H9 (cell line): ENCODE data around the gene DHDDS. TPM values are rescaled to one million over a fixed set of nuclear protein-coding genes. Genes with fewer than 3 reads are reported as not detected.

Source experiments
- DNase-seq: peaks from one replicate; pipeline ENCODE4 v3.0.0-alpha.2; 2017
- H2AFZ ChIP-seq: one replicate; pipeline ENCODE4 v1.6.1; 2013; ENCODE audit warnings: mild to moderate bottlenecking, low read length, control low read depth, moderate library complexity
- H2AK5ac ChIP-seq: 2 replicates; pipeline ENCODE4 v1.6.1; 2013; ENCODE audit warnings: low read length, control low read depth, mixed read lengths; ENCODE audit not compliant: insufficient read length
- H2BK120ac ChIP-seq: one replicate; pipeline ENCODE4 v1.6.1; 2013; ENCODE audit warnings: low read depth, mild to moderate bottlenecking, low read length, control low read depth, inconsistent platforms; ENCODE audit not compliant: poor library complexity, severe bottlenecking
- H2BK12ac ChIP-seq: 2 replicates; pipeline ENCODE4 v1.6.1; 2013; ENCODE audit warnings: low read length, control low read depth, mixed read lengths, low read depth; ENCODE audit not compliant: insufficient read length
- H2BK15ac ChIP-seq: 2 replicates; pipeline ENCODE4 v1.6.1; 2013; ENCODE audit warnings: low read depth, low read length, control low read depth
- H2BK20ac ChIP-seq: one replicate; pipeline ENCODE4 v1.6.1; 2013; ENCODE audit warnings: low read depth, mild to moderate bottlenecking, low read length, control low read depth, inconsistent platforms; ENCODE audit not compliant: poor library complexity, severe bottlenecking
- H2BK5ac ChIP-seq: 2 replicates; pipeline ENCODE4 v1.6.1; 2013; ENCODE audit warnings: low read length, control low read depth, mixed read lengths; ENCODE audit not compliant: insufficient read length
- H3K14ac ChIP-seq: 2 replicates; pipeline ENCODE4 v1.6.1; 2013; ENCODE audit warnings: low read length, control low read depth; ENCODE audit not compliant: insufficient read depth
- H3K18ac ChIP-seq: 2 replicates; pipeline ENCODE4 v1.6.1; 2013; ENCODE audit warnings: low read depth, mild to moderate bottlenecking, mixed read lengths, low read length, control low read depth; ENCODE audit not compliant: insufficient read length
- H3K23ac ChIP-seq: 2 replicates; pipeline ENCODE4 v1.6.1; 2013; ENCODE audit warnings: low read length, control low read depth, mixed read lengths, low read depth; ENCODE audit not compliant: insufficient read length
- H3K23me2 ChIP-seq: 2 replicates; pipeline ENCODE4 v1.6.1; 2013; ENCODE audit warnings: low read depth, mild to moderate bottlenecking, mixed read lengths, low read length, control low read depth; ENCODE audit not compliant: insufficient read length, poor library complexity, severe bottlenecking
- H3K27ac ChIP-seq: 2 replicates; pipeline ENCODE4 v1.5.1; 2013; ENCODE audit warnings: low read length, control low read depth, mixed read lengths, low read depth; ENCODE audit not compliant: insufficient read length
- H3K27me3 ChIP-seq: 2 replicates; pipeline ENCODE4 v1.6.1; 2013; ENCODE audit warnings: low read length, control low read depth, inconsistent platforms; ENCODE audit not compliant: insufficient read depth
- H3K4ac ChIP-seq: 2 replicates; pipeline ENCODE4 v1.6.1; 2013; ENCODE audit warnings: low read depth, mild to moderate bottlenecking, control low read depth, inconsistent platforms, low read length, moderate library complexity
- H3K4me1 ChIP-seq: 2 replicates; pipeline ENCODE4 v1.6.1; 2013; ENCODE audit warnings: low read length, control low read depth, inconsistent platforms; ENCODE audit not compliant: insufficient read depth
- H3K4me2 ChIP-seq: 2 replicates; pipeline ENCODE4 v1.6.1; 2013; ENCODE audit warnings: low read length, control low read depth, mixed read lengths; ENCODE audit not compliant: insufficient read length, insufficient read depth
- H3K56ac ChIP-seq: 2 replicates; pipeline ENCODE4 v1.6.1; 2013; ENCODE audit warnings: low read depth, mild to moderate bottlenecking, mixed read lengths, low read length, control low read depth; ENCODE audit not compliant: insufficient read length
- H3K79me1 ChIP-seq: 2 replicates; pipeline ENCODE4 v1.6.1; 2013; ENCODE audit warnings: low read depth, mild to moderate bottlenecking, moderate library complexity, low read length, control low read depth, inconsistent platforms; ENCODE audit not compliant: insufficient read depth, poor library complexity, severe bottlenecking
- H3K79me2 ChIP-seq: 2 replicates; pipeline ENCODE4 v1.6.1; 2013; ENCODE audit warnings: low read length, control low read depth, inconsistent platforms; ENCODE audit not compliant: insufficient read depth
- H3K9ac ChIP-seq: 2 replicates; pipeline ENCODE4 v1.6.1; 2013; ENCODE audit warnings: low read length, control low read depth, mixed read lengths; ENCODE audit not compliant: insufficient read length; ENCODE audit errors: extremely low read depth
- H3K9me3 ChIP-seq: one replicate; pipeline ENCODE4 v1.6.1; 2013; ENCODE audit warnings: low read depth, low read length, inconsistent platforms; ENCODE audit not compliant: control insufficient read depth
- H3T11ph ChIP-seq: one replicate; pipeline ENCODE4 v1.6.1; 2013; ENCODE audit warnings: mild to moderate bottlenecking, low read length, control low read depth, inconsistent platforms
- H4K20me1 ChIP-seq: one replicate; pipeline ENCODE4 v1.6.1; 2013; ENCODE audit not compliant: control insufficient read depth, insufficient read length, insufficient read depth
- H4K5ac ChIP-seq: 2 replicates; pipeline ENCODE4 v1.6.1; 2013; ENCODE audit warnings: low read depth, mild to moderate bottlenecking, mixed read lengths, low read length, control low read depth; ENCODE audit not compliant: insufficient read length
- H4K8ac ChIP-seq: replicated peaks from 2 replicates; pipeline ENCODE4 v1.6.1; 2013; ENCODE audit warnings: low read length, control low read depth, mixed read lengths, low read depth; ENCODE audit not compliant: insufficient read length
- H4K91ac ChIP-seq: 2 replicates; pipeline ENCODE4 v1.6.1; 2013; ENCODE audit warnings: low read depth, mild to moderate bottlenecking, moderate library complexity, mixed read lengths, low read length, control low read depth; ENCODE audit not compliant: insufficient read length
- H3K27ac Mint-ChIP-seq, 3 experiments: 2 replicates in 2 of 3; 3 replicates in 1 of 3; pipeline ENCODE4 v1.8.0; 2020 to 2021; ENCODE audit warnings: mixed read lengths in 3 of 3, mild to moderate bottlenecking in 1 of 3, moderate library complexity in 1 of 3
- H3K27me3 Mint-ChIP-seq: 2 replicates; pipeline ENCODE4 v1.8.0; 2021; ENCODE audit warnings: low read depth, mild to moderate bottlenecking, moderate library complexity, mixed read lengths
- H3K36me3 Mint-ChIP-seq, 3 experiments: 2 replicates in 2 of 3; 3 replicates in 1 of 3; pipeline ENCODE4 v1.8.0; 2020 to 2021; ENCODE audit warnings: low read depth in 3 of 3, mixed read lengths in 3 of 3; ENCODE audit not compliant: insufficient read depth in 1 of 3
- H3K4me1 Mint-ChIP-seq, 2 experiments: 2 replicates each; pipeline ENCODE4 v1.8.0; 2020; ENCODE audit warnings: mixed read lengths in 2 of 2
- H3K4me3 Mint-ChIP-seq, 2 experiments: 2 replicates in 1 of 2; 3 replicates in 1 of 2; pipeline ENCODE4 v1.8.0; 2020 to 2021; ENCODE audit warnings: mild to moderate bottlenecking in 2 of 2, mixed read lengths in 2 of 2, moderate library complexity in 1 of 2
- H3K9me3 Mint-ChIP-seq, 2 experiments: 2 replicates in 1 of 2; 3 replicates in 1 of 2; pipeline ENCODE4 v1.8.0; 2020; ENCODE audit warnings: mild to moderate bottlenecking in 2 of 2, mixed read lengths in 2 of 2, moderate library complexity in 1 of 2
- CTCF ChIP-seq: fragments of 200-600 bp; sonication (generic); conservative IDR thresholded peaks from 3 replicates; pipeline ENCODE4 v1.8.0; 2021; ENCODE audit warnings: antibody characterized with exemption, mild to moderate bottlenecking
- WGBS: extraction: QIAGEN DNeasy Blood & Tissue Kit; methylation state at CpG from one replicate; pipeline ENCODE4 v1.1.7; 2013; ENCODE audit warnings: missing lambda C conversion rate, low lambda C conversion rate, mixed read lengths; ENCODE audit not compliant: insufficient read length; ENCODE audit errors: extremely low coverage; 5-methylcytosine and 5-hydroxymethylcytosine counted together
- total RNA-seq: library from RNA; stranded (reverse); gene quantifications from 2 replicates; pipeline ENCODE4 v1.2.1, GENCODE V29; 2021

Gene DHDDS
- total RNA-seq, 1 experiment from 2014 or later: 61.2 TPM

- Histone ChIP-seq H2AFZ (no peak overlapping the region), H4K8ac (no peak overlapping the region), H2BK12ac (no peak overlapping the region), H3K27me3 (no peaks in the 10 kb centered on the region), H2AK5ac (no peak overlapping the region), H3K56ac (no peak overlapping the region), H3K4me2 (no peak overlapping the region), H4K5ac (no peak overlapping the region), H2BK15ac (no peak overlapping the region), H3K79me1 (no peaks in the 10 kb centered on the region), H2BK5ac (no peak overlapping the region), H3K79me2 (peaks cover 4% of the 10 kb centered on the region; the same call in 1 of the 2 replicates), H3T11ph (no peak overlapping the region), H3K4me1 (no peaks in the 10 kb centered on the region; the same call in 1 of the 2 replicates), H3K27ac (no peak overlapping the region), H3K23me2 (peaks cover 1% of the 10 kb centered on the region), H3K9me3 (no peaks in the 10 kb centered on the region), H3K4ac (no peak overlapping the region), H3K9ac (no peak overlapping the region), H2BK120ac (no peak overlapping the region), H3K14ac (no peak overlapping the region), H4K20me1 (no peaks in the 10 kb centered on the region), H3K23ac (no peak overlapping the region), H4K91ac (no peak overlapping the region), H3K18ac (no peak overlapping the region), H2BK20ac (no peak overlapping the region)
- WGBS: no CpG with 5 or more reads among the region's 4 CpGs
- Mint-ChIP-seq H3K27me3 (no peaks in the 10 kb centered on the region; the same call in 1 of the 2 replicates), H3K4me1 (peaks cover 6 to 19% of the 10 kb centered on the region in 2 experiments; a peak in 3 of 4 replicates), H3K9me3 (no peaks in the 10 kb centered on the region), H3K36me3 (peaks cover 41 to 58% (median 53%) of the 10 kb centered on the region in 3 experiments; a peak in 6 of 7 replicates), H3K4me3 (no peak overlapping the region), H3K27ac (peak overlapping the region in 1 of 3 experiments; percentile 84; a peak in 2 of 7 replicates)
- no peak for TF ChIP-seq CTCF
- DNase-seq: no peak
These were observed 44.8 kb downstream of the DHDDS start for GRCh38 chr1:26476958-26477357.
